ENCODE measurements around the gene GNPTAB.

The GNPTAB gene

DNA sequence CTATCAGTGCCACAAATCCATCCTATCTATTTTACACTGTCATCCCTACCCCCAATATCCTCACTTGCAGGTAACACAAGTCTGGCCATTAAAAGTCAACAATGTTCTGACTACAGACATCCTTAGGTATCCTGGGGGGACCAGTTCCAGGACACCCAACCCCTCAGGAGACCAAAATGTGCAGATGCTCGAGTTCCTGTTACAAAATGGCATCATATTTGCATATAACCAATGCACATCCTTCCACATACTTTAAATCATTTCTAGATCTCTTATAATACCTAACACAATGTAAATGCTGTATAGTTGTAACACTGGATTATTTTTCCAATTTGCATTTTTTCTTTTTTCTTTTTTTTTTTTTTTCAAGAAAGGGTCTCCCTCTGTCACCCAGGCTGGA, 98.4 kb downstream of the GNPTAB start:
- H3K27ac ChIP-seq (ENCODE audit: low read length, poor library complexity, severe bottlenecking) = no peak overlapping the region

GRCh38 chr12:101729842-101730241, 100.9 kb downstream of the GNPTAB start:
- Histone ChIP-seq H3K4me1 (ENCODE audit: control insufficient read depth, insufficient read depth, low read depth, low read length) (no peaks in the 10 kb centered on the region), H3K23ac (ENCODE audit: low read length in 2 of 2) (no peak overlapping the region), H3K14ac (ENCODE audit: low read length in 2 of 2) (no peak overlapping the region), H3K27ac (ENCODE audit: low read length, poor library complexity, severe bottlenecking) (no peak overlapping the region), H3K18ac (ENCODE audit: low read depth in 1 of 2, low read length in 2 of 2) (no peak overlapping the region), H3K9me3 (ENCODE audit: control insufficient read depth, low read length) (no peaks in the 10 kb centered on the region), H2BK15ac (ENCODE audit: low read depth, poor library complexity, severe bottlenecking) (no peak overlapping the region), H2AFZ (ENCODE audit: low read depth, low read length) (no peak overlapping the region), H3K36me3 (ENCODE audit: control insufficient read depth in 1 of 2, insufficient read depth in 2 of 2, low read depth in 1 of 2, low read length in 2 of 2) (peaks cover 0 to 64% of the 10 kb centered on the region in 2 experiments), H3K9ac (ENCODE audit: low read length) (no peak overlapping the region), H3K4me2 (ENCODE audit: low read length, poor library complexity, severe bottlenecking) (no peak overlapping the region), H4K91ac (ENCODE audit: low read length) (no peak overlapping the region), H3K79me1 (replicated peaks; ENCODE audit: low read length, poor library complexity, severe bottlenecking) (no peaks in the 10 kb centered on the region), H3K27me3 (ENCODE audit: control insufficient read depth in 1 of 2, insufficient read depth in 1 of 2, low read length in 2 of 2) (no peaks in the 10 kb centered on the region), H3K4ac (ENCODE audit: low read depth in 1 of 2, low read length in 2 of 2) (no peak overlapping the region), H2AK5ac (ENCODE audit: low read length, severe bottlenecking) (no peak overlapping the region), H2BK120ac (ENCODE audit: low read depth, low read length) (no peak overlapping the region), H3K4me3 (ENCODE audit: insufficient read depth in 1 of 2, low read depth in 1 of 2, low read length in 2 of 2) (no peak overlapping the region), H2BK12ac (ENCODE audit: low read length in 2 of 2) (no peak overlapping the region), H4K8ac (ENCODE audit: low read length) (no peak overlapping the region), H2BK5ac (ENCODE audit: low read depth, low read length, poor library complexity, severe bottlenecking) (no peak overlapping the region)
- DNase-seq = no peak

More for the DNA sequence above, 98.4 kb downstream of the GNPTAB start:
- H4K8ac ChIP-seq (ENCODE audit: low read length) = no peak overlapping the region
- WGBS = 88% methylated on average over 1 of the region's 1 CpG
- no peak overlapping the region for H3K23ac ChIP-seq (ENCODE audit: low read length in 2 of 2)
- H2BK5ac ChIP-seq (ENCODE audit: low read depth, low read length, poor library complexity, severe bottlenecking) = no peak overlapping the region
- no peaks in the 10 kb centered on the region for H3K79me1 ChIP-seq (replicated peaks; ENCODE audit: low read length, poor library complexity, severe bottlenecking)
- no peak overlapping the region for H3K14ac ChIP-seq (ENCODE audit: low read length in 2 of 2)
- no peak for DNase-seq
- H3K4me1 ChIP-seq (ENCODE audit: control insufficient read depth, insufficient read depth, low read depth, low read length) = no peaks in the 10 kb centered on the region
- no peak overlapping the region for H3K9ac ChIP-seq (ENCODE audit: low read length)
- H3K4me2 ChIP-seq (ENCODE audit: low read length, poor library complexity, severe bottlenecking) = no peak overlapping the region
- H3K9me3 ChIP-seq (ENCODE audit: control insufficient read depth, low read length) = no peaks in the 10 kb centered on the region
- no peak overlapping the region for H4K91ac ChIP-seq (ENCODE audit: low read length)
- H2AFZ ChIP-seq (ENCODE audit: low read depth, low read length) = no peak overlapping the region
- H3K27me3 ChIP-seq (ENCODE audit: control insufficient read depth in 1 of 2, insufficient read depth in 1 of 2, low read length in 2 of 2) = no peaks in the 10 kb centered on the region
- no peak overlapping the region for H3K18ac ChIP-seq (ENCODE audit: low read depth in 1 of 2, low read length in 2 of 2)
- no peak overlapping the region for H2BK15ac ChIP-seq (ENCODE audit: low read depth, poor library complexity, severe bottlenecking)
- no peak overlapping the region for H3K4ac ChIP-seq (ENCODE audit: low read depth in 1 of 2, low read length in 2 of 2)
- no peak overlapping the region for H2AK5ac ChIP-seq (ENCODE audit: low read length, severe bottlenecking)
- H2BK12ac ChIP-seq (ENCODE audit: low read length in 2 of 2) = no peak overlapping the region
- H2BK120ac ChIP-seq (ENCODE audit: low read depth, low read length) = no peak overlapping the region
- H3K36me3 ChIP-seq (ENCODE audit: control insufficient read depth in 1 of 2, insufficient read depth in 2 of 2, low read depth in 1 of 2, low read length in 2 of 2) = peaks cover 0 to 47% of the 10 kb centered on the region in 2 experiments
- no peak overlapping the region for H3K4me3 ChIP-seq (ENCODE audit: insufficient read depth in 1 of 2, low read depth in 1 of 2, low read length in 2 of 2)

DNA sequence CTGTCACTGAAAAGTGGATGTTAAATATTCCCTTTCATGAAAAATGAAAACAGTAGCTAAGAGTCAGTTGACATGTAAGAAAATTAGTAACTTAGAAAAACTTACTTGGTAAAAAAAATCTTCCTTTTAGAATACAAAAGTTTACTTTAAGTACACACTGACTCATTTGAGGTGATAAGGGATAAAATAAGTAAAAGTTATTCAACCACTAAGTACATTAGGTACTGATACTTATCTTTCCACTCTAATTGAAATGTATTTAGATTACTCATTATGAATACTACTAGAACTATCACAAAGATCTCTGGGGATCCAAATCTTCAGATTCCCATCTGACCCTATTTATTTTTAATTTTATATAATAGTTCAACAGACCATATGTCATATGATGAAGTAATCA, 103.7 kb downstream of the GNPTAB start:
- Histone ChIP-seq H3K27me3 (ENCODE audit: control insufficient read depth in 1 of 2, insufficient read depth in 1 of 2, low read length in 2 of 2) (no peaks in the 10 kb centered on the region), H3K4me2 (ENCODE audit: low read length, poor library complexity, severe bottlenecking) (no peak overlapping the region), H4K8ac (ENCODE audit: low read length) (no peak overlapping the region), H3K79me1 (replicated peaks; ENCODE audit: low read length, poor library complexity, severe bottlenecking) (peaks cover 1% of the 10 kb centered on the region), H2BK5ac (ENCODE audit: low read depth, low read length, poor library complexity, severe bottlenecking) (no peak overlapping the region), H3K27ac (ENCODE audit: low read length, poor library complexity, severe bottlenecking) (no peak overlapping the region), H3K9me3 (ENCODE audit: control insufficient read depth, low read length) (no peaks in the 10 kb centered on the region), H2BK15ac (ENCODE audit: low read depth, poor library complexity, severe bottlenecking) (no peak overlapping the region), H3K9ac (ENCODE audit: low read length) (no peak overlapping the region), H2BK12ac (ENCODE audit: low read length in 2 of 2) (no peak overlapping the region), H4K91ac (ENCODE audit: low read length) (no peak overlapping the region), H3K4me1 (ENCODE audit: control insufficient read depth, insufficient read depth, low read depth, low read length) (no peaks in the 10 kb centered on the region), H2BK120ac (ENCODE audit: low read depth, low read length) (no peak overlapping the region), H3K36me3 (ENCODE audit: control insufficient read depth in 1 of 2, insufficient read depth in 2 of 2, low read depth in 1 of 2, low read length in 2 of 2) (peaks cover 0 to 65% of the 10 kb centered on the region in 2 experiments), H2AFZ (ENCODE audit: low read depth, low read length) (no peak overlapping the region), H3K14ac (ENCODE audit: low read length in 2 of 2) (no peak overlapping the region), H2AK5ac (ENCODE audit: low read length, severe bottlenecking) (no peak overlapping the region), H3K4ac (ENCODE audit: low read depth in 1 of 2, low read length in 2 of 2) (no peak overlapping the region), H3K4me3 (ENCODE audit: insufficient read depth in 1 of 2, low read depth in 1 of 2, low read length in 2 of 2) (no peak overlapping the region), H3K18ac (ENCODE audit: low read depth in 1 of 2, low read length in 2 of 2) (no peak overlapping the region), H3K23ac (ENCODE audit: low read length in 2 of 2) (no peak overlapping the region)
- no peak for DNase-seq

DNA sequence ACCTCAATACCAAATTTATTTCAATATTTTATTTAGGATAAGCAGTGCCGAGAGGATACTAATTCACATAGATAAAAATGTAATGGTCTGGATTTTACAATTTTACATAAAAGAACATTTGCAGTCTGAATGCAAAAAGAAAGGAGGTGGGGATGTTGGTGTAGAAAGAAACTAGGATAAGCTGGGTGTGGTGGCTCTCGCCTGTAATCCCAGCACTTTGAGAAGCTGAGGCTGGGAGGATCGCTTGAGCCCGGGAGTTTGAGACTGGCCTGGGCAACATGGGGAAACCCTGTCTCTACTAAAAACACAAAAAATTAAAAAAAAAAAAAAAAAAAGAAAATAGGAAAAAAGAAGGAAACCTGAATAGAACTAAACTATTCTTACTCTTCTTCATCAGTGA, 108.4 kb downstream of the GNPTAB start:
- Histone ChIP-seq H3K4ac (ENCODE audit: low read depth in 1 of 2, low read length in 2 of 2) (no peak overlapping the region), H3K79me1 (replicated peaks; ENCODE audit: low read length, poor library complexity, severe bottlenecking) (peaks cover 1% of the 10 kb centered on the region), H3K4me1 (ENCODE audit: control insufficient read depth, insufficient read depth, low read depth, low read length) (no peaks in the 10 kb centered on the region), H3K4me2 (ENCODE audit: low read length, poor library complexity, severe bottlenecking) (no peak overlapping the region), H3K27me3 (ENCODE audit: control insufficient read depth in 1 of 2, insufficient read depth in 1 of 2, low read length in 2 of 2) (no peaks in the 10 kb centered on the region), H2BK5ac (ENCODE audit: low read depth, low read length, poor library complexity, severe bottlenecking) (no peak overlapping the region), H3K9me3 (ENCODE audit: control insufficient read depth, low read length) (no peaks in the 10 kb centered on the region), H3K14ac (ENCODE audit: low read length in 2 of 2) (no peak overlapping the region), H3K27ac (ENCODE audit: low read length, poor library complexity, severe bottlenecking) (no peak overlapping the region), H2BK15ac (ENCODE audit: low read depth, poor library complexity, severe bottlenecking) (no peak overlapping the region), H3K4me3 (ENCODE audit: insufficient read depth in 1 of 2, low read depth in 1 of 2, low read length in 2 of 2) (no peak overlapping the region), H3K18ac (ENCODE audit: low read depth in 1 of 2, low read length in 2 of 2) (no peak overlapping the region), H3K9ac (ENCODE audit: low read length) (no peak overlapping the region), H4K91ac (ENCODE audit: low read length) (no peak overlapping the region), H3K36me3 (ENCODE audit: control insufficient read depth in 1 of 2, insufficient read depth in 2 of 2, low read depth in 1 of 2, low read length in 2 of 2) (peaks cover 0 to 49% of the 10 kb centered on the region in 2 experiments), H4K8ac (ENCODE audit: low read length) (no peak overlapping the region), H2BK120ac (ENCODE audit: low read depth, low read length) (no peak overlapping the region), H2AK5ac (ENCODE audit: low read length, severe bottlenecking) (no peak overlapping the region), H2BK12ac (ENCODE audit: low read length in 2 of 2) (no peak overlapping the region), H2AFZ (ENCODE audit: low read depth, low read length) (no peak overlapping the region), H3K23ac (ENCODE audit: low read length in 2 of 2) (no peak overlapping the region)
- no peak for DNase-seq
- 100% methylated on average over 1 of the region's 4 CpGs for WGBS
